SHP77 treated with DMSO at 0.1 percent for 48 hours (cell line): ENCODE measurements around the gene AUTS2.
"Not testable (repeated sequence)": the region's sequence is repeated elsewhere in the genome, so short reads cannot be mapped to it uniquely, and the experiment has no call there.

ENCODE experiments used
- DNase-seq: peaks from one replicate; lab custom pipeline; 2025; lab: John Stamatoyannopoulos, UW

The AUTS2 gene

GRCh38 chr7:70242826-70243225, 644.6 kb downstream of the AUTS2 start:
- DNase-seq = no peak

- DNase-seq = no peak
Measured at GRCh38 chr7:70243443-70243842, 645.2 kb downstream of the AUTS2 start.

- no peak for DNase-seq
Measured at GRCh38 chr7:70257921-70258320, 659.6 kb downstream of the AUTS2 start.

GRCh38 chr7:70259502-70259901, 661.2 kb downstream of the AUTS2 start:
- DNase-seq = no peak

- no peak for DNase-seq
Measured at GRCh38 chr7:70263471-70264255, 665.4 kb downstream of the AUTS2 start.

GRCh38 chr7:70266186-70266585, 667.9 kb downstream of the AUTS2 start:
- DNase-seq = no peak

- no peak for DNase-seq
Measured at GRCh38 chr7:70267381-70268120, 669.3 kb downstream of the AUTS2 start.

GRCh38 chr7:70268179-70268578, 669.9 kb downstream of the AUTS2 start:
- no peak for DNase-seq

- DNase-seq = no peak
Measured at GRCh38 chr7:70270149-70270548, 671.9 kb downstream of the AUTS2 start.

- peak; percentile 12 for DNase-seq
Measured at GRCh38 chr7:70271617-70272081, 673.4 kb downstream of the AUTS2 start.

- not testable (repeated sequence) for DNase-seq
Measured at GRCh38 chr7:70275570-70275969, 677.3 kb downstream of the AUTS2 start.

GRCh38 chr7:70285187-70285586, 686.9 kb downstream of the AUTS2 start:
- no peak for DNase-seq

GRCh38 chr7:70285854-70286253, 687.6 kb downstream of the AUTS2 start:
- DNase-seq = no peak

- no peak for DNase-seq
Measured at GRCh38 chr7:70288781-70289456, 690.6 kb downstream of the AUTS2 start.

- DNase-seq = no peak
Measured at GRCh38 chr7:70292716-70293115, 694.4 kb downstream of the AUTS2 start.

- DNase-seq = no peak
Measured at GRCh38 chr7:70294211-70294911, 696.1 kb downstream of the AUTS2 start.

GRCh38 chr7:70298780-70299471, 700.7 kb downstream of the AUTS2 start:
- DNase-seq = no peak

- DNase-seq = no peak
Measured at GRCh38 chr7:70299472-70299807, 701.2 kb downstream of the AUTS2 start.

- no peak for DNase-seq
Measured at GRCh38 chr7:70301673-70302185, 703.5 kb downstream of the AUTS2 start.

GRCh38 chr7:70303309-70303708, 705.0 kb downstream of the AUTS2 start:
- DNase-seq = no peak

- no peak for DNase-seq
Measured at GRCh38 chr7:70303780-70304179, 705.5 kb downstream of the AUTS2 start.
